Uterus (tissue), 2 donors: ENCODE data around the gene PEMT.

Experiments
- CTCF ChIP-seq, 4 experiments: fragments of 200-600 bp in 2 of 4; fragments of 450-650 bp in 2 of 4; sonication (generic) in 2 of 4; IDR thresholded peaks; one replicate each; pipeline ENCODE4 v1.5.1; 2016 to 2019; ENCODE audit warnings: antibody characterized with exemption in 4 of 4, mild to moderate bottlenecking in 2 of 4, moderate library complexity in 1 of 4
- POLR2A ChIP-seq, 2 donors: fragments of 450-650 bp; IDR thresholded peaks; one replicate each; pipeline ENCODE4 v1.6.1; 2016; ENCODE audit warnings: antibody characterized with exemption in 2 of 2, mild to moderate bottlenecking in 1 of 2, moderate library complexity in 1 of 2

GRCh38 chr17:17562146-17562511, 29.4 kb downstream of the PEMT start:
- TF ChIP-seq CTCF (IDR thresholded peaks at IDR 0.05): no peak
- no peak for TF ChIP-seq POLR2A (IDR thresholded peaks at IDR 0.05)
